Natural killer cell (primary cell): ENCODE data around the gene SLC6A15. TPM values are rescaled to one million over a fixed set of nuclear protein-coding genes. Genes with fewer than 3 reads are reported as not detected.

Source experiments
- ATAC-seq, 3 donors: fragments of 150-1000 bp in 2 of 3; fragments of 200-7000 bp in 1 of 3; cut with Tn5 transposase; 1 replicate in 1 of 3; 2 replicates in 2 of 3; pipeline ENCODE4 v1.10.0; 2021; ENCODE audit warnings: mild to moderate bottlenecking in 2 of 3, moderate library complexity in 2 of 3
- DNase-seq, 2 donors: peaks; one replicate each; pipeline versions ENCODE4 v3.0.0 to v3.0.0-alpha.2; 2013 to 2021; ENCODE audit warnings: mixed read lengths in 1 of 2
- H3K27ac ChIP-seq: one replicate; pipeline ENCODE4 v1.5.1; 2013; ENCODE audit warnings: mild to moderate bottlenecking, low read length
- H3K27me3 ChIP-seq: one replicate; pipeline ENCODE4 v1.6.1; 2013; ENCODE audit warnings: low read length; ENCODE audit not compliant: control insufficient read depth, insufficient read depth
- H3K36me3 ChIP-seq: one replicate; pipeline ENCODE4 v1.6.1; 2013; ENCODE audit warnings: low read length; ENCODE audit not compliant: control insufficient read depth, insufficient read depth
- H3K4me1 ChIP-seq: one replicate; pipeline ENCODE4 v1.6.1; 2013; ENCODE audit warnings: low read length; ENCODE audit not compliant: control insufficient read depth, insufficient read depth
- H3K4me3 ChIP-seq: one replicate; pipeline ENCODE4 v1.5.1; 2013; ENCODE audit warnings: low read length
- H3K9me3 ChIP-seq: one replicate; pipeline ENCODE4 v1.6.1; 2013; ENCODE audit warnings: low read length; ENCODE audit not compliant: control insufficient read depth, insufficient read depth
- H3K27ac Mint-ChIP-seq, 2 donors: one replicate each; pipeline ENCODE4 v1.8.0; 2022; ENCODE audit warnings: mild to moderate bottlenecking in 2 of 2, mixed read lengths in 2 of 2, moderate library complexity in 1 of 2
- H3K27me3 Mint-ChIP-seq, 2 donors: one replicate each; pipeline ENCODE4 v1.8.0; 2022; ENCODE audit warnings: low read depth in 2 of 2, mixed read lengths in 2 of 2
- H3K36me3 Mint-ChIP-seq: one replicate; pipeline ENCODE4 v1.8.0; 2022; ENCODE audit warnings: mixed read lengths
- H3K4me1 Mint-ChIP-seq, 2 donors: one replicate each; pipeline ENCODE4 v1.8.0; 2022; ENCODE audit warnings: mixed read lengths in 2 of 2
- H3K4me3 Mint-ChIP-seq: one replicate; pipeline ENCODE4 v1.8.0; 2022; ENCODE audit warnings: mild to moderate bottlenecking, moderate library complexity, mixed read lengths
- H3K9me3 Mint-ChIP-seq, 2 donors: one replicate each; pipeline ENCODE4 v1.8.0; 2022; ENCODE audit warnings: mixed read lengths in 2 of 2
- WGBS: methylation state at CpG from one replicate; pipeline ENCODE4 v1.1.7; 2013; ENCODE audit warnings: missing lambda C conversion rate; ENCODE audit not compliant: insufficient coverage; 5-methylcytosine and 5-hydroxymethylcytosine counted together
- intact Hi-C: fragments of 100-400 bp; cut with micrococcal nuclease; formaldehyde crosslinking; loops from one replicate; pipeline ENCODE4 v1.14.2; 2022
- total RNA-seq, 4 donors: library from RNA; stranded (reverse); fragments of 120-200 nt in 1 of 4; gene quantifications; one replicate each; pipeline versions ENCODE4 v1.2.3 to v1.2.4, GENCODE V29; 2013 to 2022
- TF ChIP-seq, protein P1 (sequence below): fragments of 200-600 bp; IDR thresholded peaks from one replicate; pipeline ENCODE4 v1.8.0; 2022; ENCODE audit warnings: antibody characterized with exemption

Gene SLC6A15
- total RNA-seq, 3 donors from 2014 or later (not counting 1 experiment from before 2014, with no cell fraction given), result not detected

- Histone ChIP-seq H3K4me1 (no peaks in the 10 kb centered on the region), H3K27ac (no peak overlapping the region), H3K27me3 (no peaks in the 10 kb centered on the region), H3K36me3 (no peaks in the 10 kb centered on the region), H3K9me3 (no peaks in the 10 kb centered on the region), H3K4me3 (no peak overlapping the region)
- Mint-ChIP-seq H3K4me1 (no peaks in the 10 kb centered on the region), H3K36me3 (no peaks in the 10 kb centered on the region), H3K27me3 (no peaks in the 10 kb centered on the region), H3K4me3 (no peak overlapping the region), H3K9me3 (peaks cover 0 to 2% of the 10 kb centered on the region in 2 donors), H3K27ac (no peak overlapping the region)
- intact Hi-C loops, result no loop called here
- DNase-seq (no peak), ATAC-seq (no peak)
- WGBS, result 92% methylated on average over 4 of the region's 4 CpGs
- TF ChIP-seq, protein P1, sequence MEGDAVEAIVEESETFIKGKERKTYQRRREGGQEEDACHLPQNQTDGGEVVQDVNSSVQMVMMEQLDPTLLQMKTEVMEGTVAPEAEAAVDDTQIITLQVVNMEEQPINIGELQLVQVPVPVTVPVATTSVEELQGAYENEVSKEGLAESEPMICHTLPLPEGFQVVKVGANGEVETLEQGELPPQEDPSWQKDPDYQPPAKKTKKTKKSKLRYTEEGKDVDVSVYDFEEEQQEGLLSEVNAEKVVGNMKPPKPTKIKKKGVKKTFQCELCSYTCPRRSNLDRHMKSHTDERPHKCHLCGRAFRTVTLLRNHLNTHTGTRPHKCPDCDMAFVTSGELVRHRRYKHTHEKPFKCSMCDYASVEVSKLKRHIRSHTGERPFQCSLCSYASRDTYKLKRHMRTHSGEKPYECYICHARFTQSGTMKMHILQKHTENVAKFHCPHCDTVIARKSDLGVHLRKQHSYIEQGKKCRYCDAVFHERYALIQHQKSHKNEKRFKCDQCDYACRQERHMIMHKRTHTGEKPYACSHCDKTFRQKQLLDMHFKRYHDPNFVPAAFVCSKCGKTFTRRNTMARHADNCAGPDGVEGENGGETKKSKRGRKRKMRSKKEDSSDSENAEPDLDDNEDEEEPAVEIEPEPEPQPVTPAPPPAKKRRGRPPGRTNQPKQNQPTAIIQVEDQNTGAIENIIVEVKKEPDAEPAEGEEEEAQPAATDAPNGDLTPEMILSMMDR, result no peak
These were observed 97.8 kb downstream of the SLC6A15 start for GRCh38 chr12:84814664-84815245.

GRCh38 chr12:84813780-84814663, 98.6 kb downstream of the SLC6A15 start:
- TF ChIP-seq, protein P1, result no peak
- Histone ChIP-seq H3K27ac (no peak overlapping the region), H3K4me1 (no peaks in the 10 kb centered on the region), H3K9me3 (no peaks in the 10 kb centered on the region), H3K27me3 (no peaks in the 10 kb centered on the region), H3K4me3 (no peak overlapping the region), H3K36me3 (no peaks in the 10 kb centered on the region)
- WGBS, result 73% methylated on average over 1 of the region's 1 CpG
- Mint-ChIP-seq H3K9me3 (peaks cover 0 to under 1% of the 10 kb centered on the region in 2 donors), H3K36me3 (no peaks in the 10 kb centered on the region), H3K4me3 (no peak overlapping the region), H3K27ac (no peak overlapping the region), H3K4me1 (no peaks in the 10 kb centered on the region), H3K27me3 (no peaks in the 10 kb centered on the region)
- intact Hi-C loops, result no loop called here
- ATAC-seq, result no peak
- no peak for DNase-seq

GRCh38 chr12:84811291-84811690, 101.3 kb downstream of the SLC6A15 start:
- no peaks in the 10 kb centered on the region for H3K9me3 ChIP-seq
- DNase-seq (no peak), ATAC-seq (no peak)
- intact Hi-C loops, result no loop called here
- Mint-ChIP-seq H3K4me3 (no peak overlapping the region), H3K9me3 (peaks cover 0 to 3% of the 10 kb centered on the region in 2 donors), H3K4me1 (no peaks in the 10 kb centered on the region), H3K27me3 (no peaks in the 10 kb centered on the region), H3K36me3 (no peaks in the 10 kb centered on the region), H3K27ac (no peak overlapping the region)
- WGBS, result 84% methylated on average over 3 of the region's 3 CpGs
- no peaks in the 10 kb centered on the region for H3K27me3 ChIP-seq
- H3K4me3 ChIP-seq, result no peak overlapping the region
- H3K4me1 ChIP-seq, result no peaks in the 10 kb centered on the region
- TF ChIP-seq, protein P1, result no peak
- H3K36me3 ChIP-seq, result no peaks in the 10 kb centered on the region
- no peak overlapping the region for H3K27ac ChIP-seq
